SU-DHL-6 (cell line): Measurements from ENCODE around the gene FUT6.
"Not testable (repeated sequence)": the region's sequence is repeated elsewhere in the genome, so short reads cannot be mapped to it uniquely, and the experiment has no call there.

Experiments
- EZH2phosphoT487 ChIP-seq: fragments of 200-600 bp; sonication (generic), shearing (Covaris generic); conservative IDR thresholded peaks from 2 replicates; pipeline ENCODE4 v1.6.1; 2018; ENCODE audit warnings: mild to moderate bottlenecking, antibody characterized with exemption, low read length, moderate library complexity, mixed read lengths
- TF ChIP-seq, protein P1 (sequence below): fragments of 200-600 bp; sonication (generic); IDR thresholded peaks from one replicate; pipeline ENCODE4 v1.5.1; 2017; ENCODE audit warnings: antibody characterized with exemption, mild to moderate bottlenecking, low read length, moderate library complexity; ENCODE audit not compliant: insufficient read depth, poor library complexity, severe bottlenecking

GRCh38 chr19:5854121-5854520, 14.6 kb upstream of the FUT6 start:
- TF ChIP-seq, protein P1, sequence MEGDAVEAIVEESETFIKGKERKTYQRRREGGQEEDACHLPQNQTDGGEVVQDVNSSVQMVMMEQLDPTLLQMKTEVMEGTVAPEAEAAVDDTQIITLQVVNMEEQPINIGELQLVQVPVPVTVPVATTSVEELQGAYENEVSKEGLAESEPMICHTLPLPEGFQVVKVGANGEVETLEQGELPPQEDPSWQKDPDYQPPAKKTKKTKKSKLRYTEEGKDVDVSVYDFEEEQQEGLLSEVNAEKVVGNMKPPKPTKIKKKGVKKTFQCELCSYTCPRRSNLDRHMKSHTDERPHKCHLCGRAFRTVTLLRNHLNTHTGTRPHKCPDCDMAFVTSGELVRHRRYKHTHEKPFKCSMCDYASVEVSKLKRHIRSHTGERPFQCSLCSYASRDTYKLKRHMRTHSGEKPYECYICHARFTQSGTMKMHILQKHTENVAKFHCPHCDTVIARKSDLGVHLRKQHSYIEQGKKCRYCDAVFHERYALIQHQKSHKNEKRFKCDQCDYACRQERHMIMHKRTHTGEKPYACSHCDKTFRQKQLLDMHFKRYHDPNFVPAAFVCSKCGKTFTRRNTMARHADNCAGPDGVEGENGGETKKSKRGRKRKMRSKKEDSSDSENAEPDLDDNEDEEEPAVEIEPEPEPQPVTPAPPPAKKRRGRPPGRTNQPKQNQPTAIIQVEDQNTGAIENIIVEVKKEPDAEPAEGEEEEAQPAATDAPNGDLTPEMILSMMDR: not testable (repeated sequence)
- TF ChIP-seq EZH2phosphoT487: not testable (repeated sequence)
